Activated CD8-positive, alpha-beta memory T cell treated with anti-CD3 and anti-CD28 coated beads for 48 hours (primary cell): ENCODE data around the gene ACTG2.
"Not testable (repeated sequence)": the region's sequence is repeated elsewhere in the genome, so short reads cannot be mapped to it uniquely, and the experiment has no call there.

Experiments
- DNase-seq, 3 experiments: peaks; one replicate each; pipeline ENCODE4 v3.0.0-alpha.2; 2020; ENCODE audit warnings: low read depth in 2 of 3, low spot score in 2 of 3

Gene ACTG2

DNA sequence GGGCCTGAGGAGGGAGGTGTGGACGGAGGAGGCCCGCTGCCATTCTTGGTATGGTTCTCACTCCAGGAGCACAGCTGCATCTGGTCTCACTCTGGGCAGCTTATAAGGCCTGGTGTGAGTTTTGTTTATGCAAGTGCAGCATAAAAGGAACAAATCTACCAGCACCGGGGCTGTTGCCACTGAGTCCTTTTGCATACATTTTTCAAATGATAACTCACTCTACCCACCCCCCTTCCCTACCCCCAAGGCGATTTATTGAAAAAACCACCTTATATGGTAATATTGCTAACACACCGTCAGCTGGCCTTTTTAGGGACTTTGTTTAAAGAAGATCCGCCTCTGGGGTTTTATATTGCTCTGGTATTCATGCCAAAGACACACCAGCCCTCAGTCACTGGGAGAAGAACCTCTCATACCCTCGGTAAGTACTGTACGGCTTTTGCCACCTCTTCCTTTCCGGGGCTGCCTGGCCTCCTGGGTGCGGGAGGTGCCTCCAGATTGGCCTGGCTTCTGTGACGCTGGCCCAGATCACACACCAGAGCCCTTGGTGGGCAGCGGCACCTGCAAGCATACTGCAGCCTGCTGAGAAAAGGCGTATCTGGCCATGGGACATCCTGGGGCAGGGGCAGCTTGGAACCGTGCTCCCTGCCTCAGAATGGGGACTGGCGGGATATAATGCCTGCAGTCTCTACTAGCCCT, at the start of gene ACTG2:
ACTG2 (plus strand) TSS at position 378 of the 699 bp plus-strand sequence. CDS start 8,304 bp downstream, outside the sequence.
- DNase-seq = no peak

DNA sequence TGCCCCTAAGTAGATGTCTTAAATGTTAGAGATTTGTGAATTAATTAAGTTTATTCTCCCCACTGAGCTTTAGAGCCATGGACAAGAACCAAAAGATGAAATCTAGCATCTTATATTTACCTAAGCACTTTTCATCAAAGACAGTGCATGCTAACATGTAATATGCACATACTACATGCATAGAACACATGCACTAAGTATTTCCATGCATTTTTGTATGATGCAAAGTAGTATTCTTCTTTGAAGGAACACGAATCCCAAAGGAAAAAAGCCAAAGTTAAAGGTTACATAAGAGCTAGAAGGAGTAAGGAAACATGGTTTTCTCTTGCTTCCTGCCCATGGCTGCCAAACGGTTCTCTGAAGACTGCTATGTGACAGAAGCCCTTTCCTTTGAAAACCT, 48.7 kb upstream of the ACTG2 start:
- DNase-seq = no peak

DNA sequence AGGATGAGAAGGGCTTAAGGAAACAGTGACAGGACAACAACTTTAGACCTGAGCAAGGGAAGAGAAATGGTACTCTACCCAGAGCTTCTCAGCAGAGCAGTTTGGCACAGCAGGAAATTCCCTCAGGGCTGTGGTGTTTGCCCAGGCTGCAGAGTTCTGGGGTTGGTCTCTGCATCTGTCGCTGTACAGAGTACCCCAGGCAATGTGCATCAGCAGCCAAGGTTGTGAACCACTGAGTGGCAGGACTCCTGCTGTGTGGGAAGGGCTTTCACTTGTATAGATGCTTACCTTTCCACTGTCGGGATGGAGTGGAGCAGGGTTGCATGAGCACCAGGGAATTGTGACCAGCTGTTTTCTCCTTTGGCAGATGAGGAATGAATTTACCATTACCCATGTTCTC, 42.8 kb upstream of the ACTG2 start:
- DNase-seq = no peak

DNA sequence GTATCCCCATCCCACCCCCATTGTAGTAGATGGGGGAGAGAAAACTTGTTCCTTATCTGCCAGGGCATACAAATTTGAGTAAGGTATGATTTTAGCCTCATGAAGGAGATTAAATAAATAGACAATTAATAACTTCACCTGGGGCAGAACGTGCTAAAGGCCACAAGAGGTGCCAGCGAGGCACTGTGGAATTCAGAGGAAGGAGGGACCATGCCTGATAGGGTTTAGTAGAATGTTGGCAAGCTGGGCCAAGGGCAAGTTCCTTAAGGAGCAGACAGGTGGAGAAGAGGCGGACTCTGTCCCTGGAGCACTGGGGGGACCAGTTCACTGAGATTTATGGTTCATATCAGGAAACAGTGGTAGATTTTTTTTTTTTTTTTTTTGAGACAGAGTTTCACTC, 41.5 kb upstream of the ACTG2 start:
- DNase-seq = no peak

DNA sequence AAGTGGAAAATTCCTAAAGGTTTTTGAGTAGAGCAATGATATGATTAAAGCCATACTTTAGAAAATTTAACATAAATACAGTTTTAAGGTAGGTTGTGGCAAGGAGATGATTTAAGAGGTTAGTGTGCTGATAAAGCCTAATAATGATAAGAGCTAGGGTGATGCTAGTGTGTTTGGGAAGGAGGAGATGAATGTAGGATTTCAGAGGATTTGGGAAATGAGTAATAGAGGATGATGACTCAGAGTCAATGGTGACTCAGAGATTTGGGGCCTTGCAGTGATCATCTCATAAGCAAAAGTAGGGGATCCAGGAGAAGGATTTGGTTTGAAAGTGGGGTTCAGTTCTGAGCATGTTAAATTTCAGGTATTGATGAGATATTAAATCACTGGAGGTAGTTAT, 40.8 kb upstream of the ACTG2 start:
- no peak for DNase-seq

DNA sequence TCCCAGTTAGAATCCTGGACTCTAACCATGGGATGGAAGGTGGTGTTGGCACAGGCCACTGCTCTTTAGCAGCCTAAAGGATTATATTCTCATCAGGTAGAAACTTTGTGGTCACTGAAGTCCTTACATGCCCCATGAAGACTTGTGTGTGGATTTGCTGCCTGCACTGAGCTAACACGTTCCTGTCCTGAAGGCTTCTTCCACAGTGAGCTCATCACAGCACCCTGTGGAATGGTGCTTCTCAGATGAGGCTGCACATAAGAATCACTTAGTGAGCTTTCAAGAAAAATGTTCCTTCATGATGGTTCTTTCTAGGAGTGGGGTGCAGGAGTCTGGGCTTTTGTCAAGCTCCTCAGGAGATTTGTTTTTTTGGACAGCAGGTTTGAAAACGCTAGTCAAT, 37.3 kb upstream of the ACTG2 start:
- no peak for DNase-seq

DNA sequence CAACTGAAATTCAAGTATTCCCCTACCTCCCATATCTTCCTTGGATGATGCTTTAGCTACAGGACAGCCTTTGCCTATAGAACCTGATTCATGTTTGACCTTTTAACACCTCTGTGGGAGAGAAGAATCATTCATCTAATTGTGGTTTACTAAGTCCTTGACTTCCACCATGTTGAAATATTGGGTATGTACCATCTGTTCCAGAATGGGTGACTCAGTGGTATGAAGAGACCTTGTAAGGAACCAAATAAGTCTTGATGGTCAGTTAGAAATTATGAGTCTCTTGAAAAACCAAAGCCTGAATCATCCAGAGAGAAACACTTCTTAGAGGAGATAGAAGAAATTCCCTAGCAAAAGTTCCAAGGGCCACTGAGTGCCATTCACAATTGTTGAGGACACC, 36.6 kb upstream of the ACTG2 start:
- DNase-seq = no peak

DNA sequence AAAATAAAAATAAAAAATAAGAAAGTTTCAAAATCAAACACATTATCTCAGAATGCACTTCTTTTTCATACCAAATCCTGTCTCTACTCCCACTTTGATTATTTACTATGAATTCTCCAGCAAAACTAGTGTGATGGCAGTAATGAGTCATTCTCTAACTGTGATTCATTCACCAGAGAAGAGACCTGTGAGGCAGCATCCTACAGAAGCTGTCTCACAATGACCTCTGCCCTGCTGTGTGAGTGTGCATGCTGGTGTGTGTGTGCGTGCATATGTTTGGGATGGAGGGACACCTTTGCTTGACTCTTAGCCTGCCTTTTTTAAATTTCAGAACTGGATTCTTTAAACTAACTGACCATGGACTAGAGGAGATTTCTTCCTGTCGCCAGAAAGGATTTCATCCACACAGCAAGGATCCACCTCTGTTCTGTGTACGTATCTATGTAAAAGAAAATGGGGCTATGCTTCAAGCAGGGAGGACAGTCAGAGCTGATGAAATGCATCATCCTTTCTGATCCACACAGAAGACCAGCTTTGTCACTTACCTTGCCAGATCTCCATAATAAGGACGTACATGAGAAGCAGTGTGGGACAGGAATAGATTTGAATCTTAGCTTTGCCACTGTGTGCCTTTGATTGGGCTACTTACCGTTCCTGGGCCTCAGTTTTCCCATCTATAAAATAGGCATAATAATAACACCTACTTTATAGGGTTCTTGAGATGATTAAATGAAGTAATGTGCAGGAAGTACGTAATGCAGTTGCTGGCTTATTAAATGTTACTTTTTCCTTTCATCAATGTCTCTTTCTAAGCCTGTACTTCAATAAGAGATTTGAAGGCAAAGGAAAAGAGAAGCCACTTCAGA, 32.9 kb upstream of the ACTG2 start:
- DNase-seq = peak in 1 of 3 experiments; percentile 16

DNA sequence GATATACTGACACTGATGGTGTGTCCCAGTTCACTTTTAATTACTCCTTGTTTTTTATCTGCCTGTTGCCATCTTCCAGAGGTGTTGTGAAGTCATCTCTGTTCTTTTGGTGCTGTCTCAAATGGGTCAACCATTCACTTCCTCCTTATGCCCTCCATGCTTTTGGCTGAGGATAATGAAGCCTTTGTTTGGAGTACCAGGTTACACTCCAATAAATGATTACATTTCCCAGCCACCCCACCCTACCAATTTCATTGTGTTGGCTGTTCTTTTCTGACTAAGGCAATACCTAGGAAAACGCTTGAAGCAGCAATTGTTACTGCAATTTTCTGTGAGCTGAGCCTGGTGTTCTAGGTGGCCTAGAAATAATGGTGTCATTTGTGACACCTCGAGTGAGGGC, 29.8 kb upstream of the ACTG2 start:
- DNase-seq = no peak

DNA sequence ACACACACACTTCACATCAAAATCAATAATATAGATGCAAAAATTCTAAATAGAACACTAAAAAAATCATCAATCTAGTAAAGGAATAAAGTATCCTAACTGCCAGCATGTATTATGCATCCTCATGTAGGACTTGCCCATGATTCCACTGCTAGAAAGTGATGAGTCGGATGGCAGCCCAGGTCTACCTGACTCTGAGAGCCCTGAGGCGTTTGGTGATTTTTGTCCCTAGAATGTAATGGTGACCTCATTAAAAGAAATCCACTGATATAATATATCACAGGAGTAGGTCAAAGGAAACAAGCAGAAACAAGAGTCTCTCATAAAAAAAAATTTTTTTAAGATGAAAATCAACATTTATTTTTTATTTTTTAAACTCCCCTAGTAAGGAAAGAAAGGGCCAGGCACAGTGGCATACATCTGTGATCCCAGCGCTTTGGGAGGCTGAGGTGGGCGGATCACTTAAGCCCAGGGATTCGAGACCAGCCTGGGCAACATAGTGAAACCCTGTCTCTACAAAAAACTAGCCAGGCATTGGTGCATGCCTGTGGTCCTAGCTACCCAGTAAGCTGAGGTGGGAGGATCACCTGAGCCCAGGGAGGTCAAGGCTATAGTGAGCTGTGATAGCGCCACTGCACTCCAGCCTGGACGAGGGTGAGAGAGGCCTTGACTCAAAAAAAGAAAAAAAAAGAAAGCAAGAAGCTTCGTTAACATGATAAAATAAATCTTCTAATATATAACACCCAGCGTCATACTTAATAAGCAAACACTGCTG, 24.4 kb upstream of the ACTG2 start:
- no peak for DNase-seq

DNA sequence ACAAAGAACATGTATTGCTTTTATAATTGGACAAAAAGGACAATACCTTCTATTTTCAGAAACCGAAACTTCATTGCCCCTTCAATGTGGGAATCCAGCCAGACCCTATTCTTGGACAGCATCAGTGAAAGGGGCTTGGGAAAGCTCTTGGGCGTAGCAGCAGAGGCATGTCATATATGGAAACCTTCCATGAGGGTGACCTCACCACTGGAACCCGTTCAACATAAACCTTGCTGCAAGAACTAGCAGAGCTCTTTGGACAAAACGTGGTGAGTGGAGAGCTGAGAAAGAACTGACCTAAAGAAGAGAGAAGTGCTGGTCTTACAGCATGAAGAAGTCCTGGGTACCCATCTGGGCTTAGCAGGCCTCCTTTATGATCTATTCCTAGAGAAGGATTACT, 22.7 kb upstream of the ACTG2 start:
- DNase-seq = no peak

DNA sequence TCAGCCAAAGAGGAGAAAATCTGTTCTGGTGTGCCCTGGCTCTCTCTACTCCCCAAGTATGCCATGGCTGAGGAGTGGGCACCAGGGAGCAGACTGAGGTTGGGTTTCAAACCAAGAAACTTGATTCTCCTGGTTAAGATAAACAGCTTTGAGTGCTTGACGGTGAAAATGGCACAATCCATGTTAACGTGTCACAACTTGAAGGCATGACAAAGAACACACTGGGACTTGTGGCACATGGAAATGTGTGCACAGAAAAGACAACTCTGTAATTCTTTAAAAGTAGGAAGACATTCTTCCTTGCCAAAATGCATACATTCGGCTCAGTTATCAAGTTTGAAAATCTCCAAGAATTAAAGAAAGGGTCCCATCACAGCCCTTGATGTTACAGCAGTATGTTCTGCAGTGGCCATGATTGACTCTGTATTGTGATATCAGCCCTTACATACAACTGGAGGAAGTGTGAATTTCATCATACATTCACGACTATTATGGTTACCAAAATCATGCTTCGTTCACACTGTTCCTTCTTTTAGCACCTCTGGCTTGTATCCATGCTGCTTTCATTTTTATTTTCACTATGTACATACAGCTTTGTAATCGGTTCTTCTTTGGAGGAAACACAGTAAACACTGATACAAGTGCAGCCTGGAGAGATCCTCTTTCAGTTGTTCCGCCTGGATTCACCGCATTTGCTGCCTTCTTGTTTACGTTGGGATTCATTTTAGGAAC, 15.6 kb upstream of the ACTG2 start:
- DNase-seq = no peak

DNA sequence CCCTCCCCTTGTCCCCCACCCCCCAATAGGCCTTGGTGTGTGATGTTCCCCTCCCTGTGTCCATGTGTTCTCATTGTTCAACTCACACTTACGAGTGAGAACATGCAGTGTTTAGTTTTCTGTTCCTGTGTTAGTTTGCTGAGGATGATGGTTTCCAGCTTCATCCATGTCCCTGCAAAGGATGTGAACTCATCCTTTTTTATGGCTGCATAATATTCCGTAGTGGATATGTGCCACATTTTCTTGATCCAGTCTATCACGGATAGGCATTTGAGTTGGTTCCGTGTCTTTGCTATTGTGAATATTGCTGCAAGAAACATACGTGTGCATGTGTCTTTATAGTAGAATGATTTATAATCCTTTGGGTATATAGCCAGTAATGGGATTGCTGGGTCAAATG, 14.8 kb upstream of the ACTG2 start:
- DNase-seq = not testable (repeated sequence)

DNA sequence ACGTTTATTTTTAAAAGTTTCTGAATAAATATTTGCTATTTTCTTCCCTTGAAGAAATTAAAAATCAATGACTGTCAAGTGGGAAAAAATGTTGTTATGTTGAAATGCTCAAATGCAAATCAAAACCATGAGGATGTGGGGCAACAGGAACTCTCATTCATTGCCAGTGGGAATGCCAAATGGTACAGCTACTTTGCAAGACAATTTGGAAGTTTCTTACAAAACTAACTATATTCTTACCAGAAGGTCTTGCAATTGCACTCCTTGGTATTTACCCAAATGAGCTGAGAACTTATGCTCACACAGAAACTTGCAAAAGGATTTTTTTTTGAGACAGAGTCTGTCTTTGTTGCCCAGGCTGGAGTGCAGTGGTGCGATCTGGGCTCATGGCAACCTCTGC, 7.4 kb upstream of the ACTG2 start:
- no peak for DNase-seq

DNA sequence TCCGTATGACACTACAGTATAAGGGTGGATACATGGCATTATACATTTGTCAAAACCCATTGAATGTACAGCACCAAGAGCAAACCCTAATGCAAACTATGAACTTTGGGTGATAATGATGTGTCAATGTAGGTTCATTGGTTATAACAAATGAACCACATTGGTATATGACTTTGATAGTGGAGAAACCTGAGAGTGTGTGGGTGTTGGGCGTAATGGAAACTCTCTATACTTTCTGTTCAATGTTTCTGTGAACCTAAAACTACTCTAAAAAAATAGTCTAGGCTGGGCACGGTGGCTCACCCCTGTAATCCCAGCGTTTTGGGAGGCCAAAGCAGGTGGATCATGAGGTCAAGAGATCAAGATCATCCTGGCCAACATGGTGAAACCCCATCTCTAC, 6.5 kb upstream of the ACTG2 start:
- peak in 1 of 3 experiments; percentile 32 for DNase-seq

DNA sequence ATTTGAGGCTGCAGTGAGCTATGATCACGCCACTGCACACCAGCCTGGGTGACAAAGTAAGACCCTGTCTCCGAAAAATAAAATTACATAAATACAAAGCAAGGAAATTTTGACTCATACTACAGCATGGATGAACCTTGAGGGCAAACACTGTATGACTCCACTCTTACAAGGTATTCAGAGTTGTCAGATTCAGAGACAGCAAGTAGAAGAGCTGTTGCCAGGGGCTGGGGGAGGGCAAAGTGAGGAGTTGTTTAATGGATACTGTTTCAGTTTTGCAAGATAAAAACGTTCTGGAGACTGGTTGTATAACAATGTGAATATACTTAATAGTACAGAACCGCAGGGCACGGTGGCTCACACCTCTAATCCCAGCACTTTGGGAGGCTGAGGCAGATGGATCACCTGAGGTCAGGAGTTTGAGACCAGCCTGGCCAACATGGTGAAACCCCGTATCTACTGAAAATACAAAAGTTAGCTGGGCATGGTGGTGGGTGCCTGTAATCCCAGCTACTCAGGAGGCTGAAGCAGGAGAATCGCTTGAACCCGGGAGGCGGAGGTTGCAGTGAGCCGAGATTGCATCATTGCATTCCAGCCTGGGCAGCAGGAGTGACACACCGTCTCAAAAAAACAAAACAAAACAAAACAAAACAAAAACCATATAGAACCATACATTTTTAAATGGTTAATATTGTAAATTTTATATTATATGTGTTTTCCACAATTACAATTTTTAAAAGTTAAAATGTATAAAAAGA, 5.0 kb upstream of the ACTG2 start:
- DNase-seq = not testable (repeated sequence)

DNA sequence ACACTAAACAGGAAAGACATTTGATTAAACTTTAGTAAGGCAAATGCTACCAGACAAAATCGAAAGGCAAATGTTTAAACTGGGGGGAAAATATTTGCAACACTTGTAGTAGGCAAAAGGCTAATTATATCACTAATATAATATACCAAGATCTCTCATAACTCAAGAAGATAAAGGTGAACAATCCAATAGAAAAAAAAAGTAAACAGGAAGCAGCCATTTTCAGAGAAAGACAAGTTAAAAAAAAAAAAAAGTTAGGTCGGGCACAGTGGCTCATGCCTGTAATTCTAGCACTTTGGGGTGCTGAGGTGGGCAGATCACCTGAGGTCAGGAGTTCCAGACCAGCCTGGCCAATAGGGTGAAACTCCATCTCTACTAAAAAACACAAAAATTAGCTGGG, 4.4 kb upstream of the ACTG2 start:
- DNase-seq = no peak

DNA sequence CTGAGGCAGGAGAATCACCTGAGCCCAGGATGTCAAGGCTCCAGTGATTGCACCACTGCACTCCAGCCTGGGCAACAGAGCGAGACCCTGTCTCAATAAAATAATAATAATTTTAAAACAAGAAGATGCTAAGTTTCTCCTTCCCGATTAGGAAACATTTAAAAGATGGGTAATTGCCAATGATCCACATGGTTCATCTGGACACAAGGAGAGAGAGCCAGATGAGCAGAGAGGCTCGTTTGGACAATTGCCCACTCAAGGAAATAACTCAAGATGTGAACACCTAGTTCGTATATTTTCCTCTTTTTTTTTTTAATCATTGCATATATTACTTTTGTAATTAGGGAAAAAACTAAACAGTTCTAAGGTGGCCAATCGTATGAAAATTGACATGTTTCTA, 3.6 kb upstream of the ACTG2 start:
- DNase-seq = no peak

DNA sequence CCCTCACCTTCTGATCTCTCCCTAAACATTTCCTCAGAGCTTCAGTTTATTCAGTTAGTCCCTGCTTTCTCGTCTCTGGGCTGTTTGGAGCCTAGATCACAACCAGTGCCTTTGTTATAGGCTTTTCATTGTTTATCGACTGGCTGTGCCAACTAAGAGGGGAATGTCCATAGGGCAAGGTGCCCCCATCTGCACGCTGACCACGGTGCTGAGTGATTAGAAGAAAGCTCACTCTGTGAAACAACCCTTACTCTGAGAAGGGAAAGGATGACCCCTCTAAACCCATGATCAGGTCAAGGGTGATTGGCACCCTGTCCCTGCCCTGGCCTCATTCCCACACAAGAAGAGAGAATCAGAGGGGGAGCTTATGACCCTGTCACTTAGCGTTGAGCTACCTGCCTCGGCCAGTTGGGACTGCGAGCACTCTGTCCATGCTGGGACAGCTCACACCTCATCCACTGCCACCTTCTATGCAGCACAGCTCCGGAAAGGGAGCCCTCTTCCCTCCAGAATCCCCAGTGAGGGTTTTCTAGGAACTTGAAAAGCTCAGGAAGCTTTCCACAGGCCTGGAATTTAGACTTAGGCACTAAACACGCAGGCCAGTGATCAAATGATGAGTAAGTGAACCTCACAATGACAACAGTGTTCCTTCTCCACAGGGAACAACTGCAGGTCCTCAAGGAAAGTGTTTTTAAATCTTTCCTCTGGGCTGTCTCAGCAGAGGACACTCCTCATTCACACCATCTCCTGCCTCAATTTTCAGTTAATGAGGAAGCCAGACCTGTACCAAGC, 2.3 kb upstream of the ACTG2 start:
- no peak for DNase-seq
